GM23338 (cell line): ENCODE data around the gene CDH23. TPM values are rescaled to one million over a fixed set of nuclear protein-coding genes. Genes with fewer than 3 reads are reported as not detected.

ENCODE experiments used
- ATAC-seq: fragments of 200-7000 bp; cut with Tn5 transposase; 3 replicates; pipeline ENCODE4 v1.9.1; 2020
- DNase-seq: peaks from one replicate; pipeline ENCODE4 v3.0.0-alpha.2; 2015; ENCODE audit warnings: low spot score
- H2AFZ ChIP-seq: fragments of 200-600 bp; sonication (generic); 2 replicates; pipeline ENCODE4 v1.8.0; 2016; ENCODE audit warnings: antibody characterized with exemption, mild to moderate bottlenecking, moderate library complexity
- H3F3A ChIP-seq: fragments of 200-600 bp; sonication (generic); replicated peaks from 2 replicates; pipeline ENCODE4 v1.8.0; 2017; ENCODE audit warnings: antibody characterized with exemption, mixed run types, low read depth
- H3K27ac ChIP-seq: fragments of 200-600 bp; sonication (generic); 2 replicates; pipeline ENCODE4 v1.6.1; 2016; ENCODE audit warnings: low read depth
- H3K27me3 ChIP-seq: fragments of 200-600 bp; sonication (generic); 2 replicates; pipeline ENCODE4 v1.8.0; 2016; ENCODE audit warnings: mild to moderate bottlenecking, mixed run types, moderate library complexity; ENCODE audit not compliant: insufficient read depth
- H3K36me3 ChIP-seq: fragments of 200-600 bp; sonication (generic); 2 replicates; pipeline ENCODE4 v1.8.0; 2016; ENCODE audit warnings: mild to moderate bottlenecking; ENCODE audit not compliant: insufficient read depth
- H3K4me1 ChIP-seq: fragments of 200-600 bp; sonication (generic); 2 replicates; pipeline ENCODE4 v1.8.0; 2016; ENCODE audit warnings: mild to moderate bottlenecking, moderate library complexity; ENCODE audit not compliant: insufficient read depth
- H3K4me2 ChIP-seq: fragments of 200-600 bp; sonication (generic); 2 replicates; pipeline ENCODE4 v1.7.1; 2017; ENCODE audit warnings: mixed run types
- H3K4me3 ChIP-seq: fragments of 200-600 bp; sonication (generic); 2 replicates; pipeline ENCODE4 v1.6.1; 2016; ENCODE audit warnings: mixed run types
- H3K79me2 ChIP-seq: fragments of 200-600 bp; sonication (generic); replicated peaks from 2 replicates; pipeline ENCODE4 v1.8.0; 2017; ENCODE audit warnings: mild to moderate bottlenecking; ENCODE audit not compliant: insufficient read depth
- H3K9me2 ChIP-seq: fragments of 200-600 bp; sonication (generic); 2 replicates; pipeline ENCODE4 v1.8.0; 2017; ENCODE audit not compliant: insufficient read depth
- H4K20me1 ChIP-seq: fragments of 200-600 bp; sonication (generic); replicated peaks from 2 replicates; pipeline ENCODE4 v1.8.0; 2017; ENCODE audit warnings: mild to moderate bottlenecking; ENCODE audit not compliant: insufficient read depth
- H3K27ac Mint-ChIP-seq: 2 replicates; pipeline ENCODE4 v1.8.0; 2020; ENCODE audit warnings: inconsistent platforms, mild to moderate bottlenecking, moderate library complexity, mixed read lengths
- H3K27me3 Mint-ChIP-seq: 3 replicates; pipeline ENCODE4 v1.8.0; 2022; ENCODE audit warnings: low read depth, mild to moderate bottlenecking, moderate library complexity, mixed read lengths, inconsistent platforms; ENCODE audit not compliant: insufficient read depth, poor library complexity
- H3K36me3 Mint-ChIP-seq: 3 replicates; pipeline ENCODE4 v1.8.0; 2021; ENCODE audit warnings: low read depth, mild to moderate bottlenecking, inconsistent platforms, moderate library complexity, mixed read lengths
- H3K4me1 Mint-ChIP-seq: 3 replicates; pipeline ENCODE4 v1.8.0; 2020; ENCODE audit warnings: mild to moderate bottlenecking, inconsistent platforms, mixed read lengths
- H3K4me3 Mint-ChIP-seq: 3 replicates; pipeline ENCODE4 v1.8.0; 2021; ENCODE audit warnings: moderate library complexity, mild to moderate bottlenecking, inconsistent platforms, mixed read lengths
- H3K9me3 Mint-ChIP-seq: 3 replicates; pipeline ENCODE4 v1.8.0; 2020; ENCODE audit warnings: moderate library complexity, mild to moderate bottlenecking, inconsistent platforms, mixed read lengths
- CREB1 ChIP-seq: fragments of 250-450 bp; sonication (Bioruptor Pico); IDR thresholded peaks from 2 replicates; pipeline ENCODE4 v1.5.0; 2020; ENCODE audit warnings: low read depth, mild to moderate bottlenecking, moderate library complexity
- ETS1 ChIP-seq: IDR thresholded peaks from 2 replicates; pipeline ENCODE4 v1.6.1; 2016; ENCODE audit warnings: antibody characterized with exemption
- EZH2phosphoT487 ChIP-seq: fragments of 200-600 bp; sonication (generic); IDR thresholded peaks from one replicate; pipeline ENCODE4 v1.8.1; 2018; ENCODE audit warnings: antibody characterized with exemption; ENCODE audit not compliant: unreplicated experiment
- NANOG ChIP-seq: IDR thresholded peaks from 2 replicates; pipeline ENCODE4 v1.6.1; 2016; ENCODE audit warnings: antibody characterized with exemption, borderline replicate concordance
- POLR2AphosphoS5 ChIP-seq: IDR thresholded peaks from 2 replicates; pipeline ENCODE4 v1.6.1; 2016; ENCODE audit warnings: antibody characterized with exemption, low read depth
- REST ChIP-seq: IDR thresholded peaks from one replicate; pipeline ENCODE4 v1.6.1; 2018; ENCODE audit warnings: antibody characterized with exemption; ENCODE audit not compliant: unreplicated experiment
- STAT1 ChIP-seq: IDR thresholded peaks from one replicate; pipeline ENCODE4 v1.6.1; 2016; ENCODE audit warnings: antibody characterized with exemption; ENCODE audit not compliant: unreplicated experiment
- ZNF331 ChIP-seq: fragments of 250-450 bp; sonication (Bioruptor Pico); IDR thresholded peaks from 2 replicates; pipeline ENCODE4 v1.5.0; 2020; ENCODE audit warnings: low read depth, mild to moderate bottlenecking, moderate library complexity
- polyA plus RNA-seq: library from polyadenylated mRNA; unstranded; fragments of >200 nt; fragmentation: Nextera tagmentation; extraction: Ambion mirVana; gene quantifications from 2 replicates; pipeline ENCODE4 v1.2.1, GENCODE V29; 2016
- total RNA-seq: library from RNA; depleted of rRNA; stranded (reverse); fragments of >200 nt; shearing (Covaris generic); gene quantifications from 2 replicates; pipeline ENCODE4 v1.2.3, GENCODE V29; 2014
- TF ChIP-seq, protein P1 (sequence below), 2 experiments: fragments of 200-600 bp in 1 of 2; sonication (generic) in 1 of 2; conservative IDR thresholded peaks; 2 replicates each; pipeline versions ENCODE4 v1.5.1 to v1.6.1; 2016 to 2017; ENCODE audit warnings: antibody characterized with exemption in 2 of 2, low read depth in 2 of 2, mild to moderate bottlenecking in 2 of 2, moderate library complexity in 1 of 2

CDH23 gene
- total and polyA plus RNA-seq, 2 experiments from 2014 or later = 0.95 to 4.3 TPM

- Mint-ChIP-seq H3K4me1 (peaks cover 9% of the 10 kb centered on the region; the same call in 2 of the 3 replicates), H3K9me3 (no peaks in the 10 kb centered on the region), H3K27me3 (peaks cover 12% of the 10 kb centered on the region), H3K27ac (no peak overlapping the region), H3K36me3 (no peaks in the 10 kb centered on the region; the same call in 2 of the 3 replicates), H3K4me3 (no peak overlapping the region)
- H3K9me2 ChIP-seq = no peaks in the 10 kb centered on the region
- no peak overlapping the region for H3K27ac ChIP-seq
- H4K20me1 ChIP-seq = no peaks in the 10 kb centered on the region
- no peak overlapping the region for H3K4me3 ChIP-seq
- H3K27me3 ChIP-seq = no peaks in the 10 kb centered on the region
- TF ChIP-seq ETS1 (no peak), STAT1 (no peak), NANOG (no peak), EZH2phosphoT487 (no peak), POLR2AphosphoS5 (no peak), ZNF331 (no peak), CREB1 (no peak), REST (no peak)
- TF ChIP-seq, protein P1, sequence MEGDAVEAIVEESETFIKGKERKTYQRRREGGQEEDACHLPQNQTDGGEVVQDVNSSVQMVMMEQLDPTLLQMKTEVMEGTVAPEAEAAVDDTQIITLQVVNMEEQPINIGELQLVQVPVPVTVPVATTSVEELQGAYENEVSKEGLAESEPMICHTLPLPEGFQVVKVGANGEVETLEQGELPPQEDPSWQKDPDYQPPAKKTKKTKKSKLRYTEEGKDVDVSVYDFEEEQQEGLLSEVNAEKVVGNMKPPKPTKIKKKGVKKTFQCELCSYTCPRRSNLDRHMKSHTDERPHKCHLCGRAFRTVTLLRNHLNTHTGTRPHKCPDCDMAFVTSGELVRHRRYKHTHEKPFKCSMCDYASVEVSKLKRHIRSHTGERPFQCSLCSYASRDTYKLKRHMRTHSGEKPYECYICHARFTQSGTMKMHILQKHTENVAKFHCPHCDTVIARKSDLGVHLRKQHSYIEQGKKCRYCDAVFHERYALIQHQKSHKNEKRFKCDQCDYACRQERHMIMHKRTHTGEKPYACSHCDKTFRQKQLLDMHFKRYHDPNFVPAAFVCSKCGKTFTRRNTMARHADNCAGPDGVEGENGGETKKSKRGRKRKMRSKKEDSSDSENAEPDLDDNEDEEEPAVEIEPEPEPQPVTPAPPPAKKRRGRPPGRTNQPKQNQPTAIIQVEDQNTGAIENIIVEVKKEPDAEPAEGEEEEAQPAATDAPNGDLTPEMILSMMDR (conservative IDR thresholded peaks at IDR 0.05; ENCODE audit: low read depth in 2 of 2) = no peak
- H3F3A ChIP-seq = no peaks in the 10 kb centered on the region
- no peaks in the 10 kb centered on the region for H3K36me3 ChIP-seq
- H3K4me2 ChIP-seq = no peak overlapping the region
- ATAC-seq = no peak
- H3K4me1 ChIP-seq = no peaks in the 10 kb centered on the region
- H2AFZ ChIP-seq = no peak overlapping the region
- no peak for DNase-seq
- H3K79me2 ChIP-seq = no peaks in the 10 kb centered on the region
Measured at GRCh38 chr10:71737001-71737833, 340.5 kb downstream of the CDH23 start.
